HG03457 (cell line): ENCODE measurements around the gene ITGA7.
"Not testable (repeated sequence)": the region's sequence is repeated elsewhere in the genome, so short reads cannot be mapped to it uniquely, and the experiment has no call there.

Experiments used
- ATAC-seq: cut with Tn5 transposase; IDR thresholded peaks from one replicate; pipeline ENCODE4 v1.9.1; 2021; ENCODE audit warnings: moderate number of reproducible peaks; ENCODE audit not compliant: unreplicated experiment

The ITGA7 gene

DNA sequence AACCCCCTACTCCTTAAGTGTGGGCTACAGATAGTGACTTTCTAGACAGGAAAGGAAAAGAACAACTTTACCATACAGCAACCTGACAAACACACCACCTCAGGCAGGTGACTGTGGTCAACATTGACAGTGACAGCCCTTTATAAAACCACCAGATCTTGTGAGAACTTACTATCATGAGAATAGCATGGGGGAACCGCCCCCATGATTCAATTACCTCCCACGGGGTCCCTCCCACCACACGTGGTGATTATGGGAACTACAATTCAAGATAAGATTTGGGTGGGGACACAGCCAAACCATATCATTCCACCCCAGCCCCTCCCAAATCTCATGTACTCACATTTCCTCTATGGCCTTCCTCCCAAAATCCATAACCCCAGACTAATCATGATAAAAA lies 54.7 kb downstream of the ITGA7 start:
- no peak for ATAC-seq

DNA sequence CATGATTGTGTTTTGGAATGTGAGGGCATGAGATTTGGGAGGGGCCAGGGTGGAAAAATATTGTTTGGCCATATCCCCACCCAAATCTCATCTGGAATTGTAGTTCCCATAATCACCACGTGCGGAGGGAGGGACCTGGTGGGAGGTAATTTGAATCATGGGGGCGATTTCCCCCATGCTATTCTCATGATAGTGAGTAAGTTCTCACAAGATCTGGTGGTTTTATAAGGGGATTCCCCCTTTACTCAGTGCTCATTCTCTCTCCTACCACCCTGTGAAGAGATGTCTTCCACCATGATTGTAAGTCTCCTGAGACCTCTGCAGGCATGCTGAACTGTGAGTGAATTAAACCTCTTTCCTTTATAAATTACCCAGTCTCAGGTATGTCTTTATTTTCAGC lies 55.4 kb downstream of the ITGA7 start:
- no peak for ATAC-seq

- no peak for ATAC-seq
These were observed 56.4 kb downstream of the ITGA7 start for GRCh38 chr12:55651299-55651683.

- ATAC-seq = not testable (repeated sequence)
These were observed 56.9 kb downstream of the ITGA7 start for GRCh38 chr12:55650620-55651298.

DNA sequence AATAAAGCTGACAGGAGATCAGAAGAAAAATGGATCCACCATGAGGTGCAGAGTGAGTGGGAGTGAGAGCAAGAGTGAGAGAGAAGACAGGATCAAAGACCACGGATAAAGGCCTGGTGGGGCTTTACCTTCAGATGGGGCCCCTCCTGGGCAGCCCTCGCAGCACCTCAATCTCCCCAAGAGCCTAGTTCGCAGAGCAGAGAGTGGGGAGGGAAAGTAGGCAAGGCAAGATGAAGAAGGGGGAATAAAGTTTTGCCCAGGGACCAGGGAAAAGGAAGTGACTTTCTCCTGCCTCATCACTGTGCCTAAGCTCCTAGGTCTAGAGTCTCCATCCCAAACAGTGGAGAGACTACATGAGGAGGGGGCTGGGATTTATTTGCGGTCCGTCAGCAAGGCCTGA lies 60.7 kb downstream of the ITGA7 start:
- ATAC-seq = no peak

DNA sequence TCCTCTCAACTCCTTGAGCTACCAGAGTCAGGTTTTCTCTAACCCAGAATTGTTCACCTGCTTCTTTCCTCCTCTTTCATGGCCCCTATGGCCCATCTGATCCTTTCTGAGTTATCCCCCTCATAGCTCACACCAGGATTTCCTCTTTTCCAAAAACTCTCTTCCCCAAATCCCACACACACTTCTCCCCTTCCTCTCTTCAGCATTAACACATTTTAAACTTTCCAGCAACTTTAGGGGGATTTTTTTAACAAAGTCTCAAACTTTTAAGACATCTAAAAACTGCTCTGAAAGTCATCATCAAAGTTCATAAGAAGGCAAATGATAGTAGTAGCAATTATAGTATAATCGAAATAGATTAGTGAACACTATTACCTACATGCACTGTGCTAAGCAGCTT lies 63.1 kb downstream of the ITGA7 start:
- ATAC-seq = no peak

DNA sequence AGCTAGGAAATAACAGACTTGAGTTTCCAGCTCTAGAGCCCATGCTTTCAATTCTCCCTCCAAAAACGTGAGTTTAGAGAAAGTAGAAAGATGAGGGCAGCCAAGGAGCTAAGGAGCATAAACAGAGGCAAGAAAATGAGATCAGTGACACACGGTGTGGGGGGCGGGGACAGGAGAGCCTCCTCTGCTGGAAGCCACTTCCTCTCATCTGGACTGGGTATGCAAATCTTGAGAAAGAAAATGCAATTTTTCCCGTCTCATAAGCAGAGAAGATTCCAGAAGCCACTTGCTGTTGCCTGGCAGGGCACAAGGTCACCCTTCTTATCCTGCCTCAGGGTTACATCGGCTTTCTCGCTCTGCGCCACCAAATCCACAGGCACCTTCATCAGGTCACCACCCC lies 65.0 kb downstream of the ITGA7 start:
- ATAC-seq = no peak

DNA sequence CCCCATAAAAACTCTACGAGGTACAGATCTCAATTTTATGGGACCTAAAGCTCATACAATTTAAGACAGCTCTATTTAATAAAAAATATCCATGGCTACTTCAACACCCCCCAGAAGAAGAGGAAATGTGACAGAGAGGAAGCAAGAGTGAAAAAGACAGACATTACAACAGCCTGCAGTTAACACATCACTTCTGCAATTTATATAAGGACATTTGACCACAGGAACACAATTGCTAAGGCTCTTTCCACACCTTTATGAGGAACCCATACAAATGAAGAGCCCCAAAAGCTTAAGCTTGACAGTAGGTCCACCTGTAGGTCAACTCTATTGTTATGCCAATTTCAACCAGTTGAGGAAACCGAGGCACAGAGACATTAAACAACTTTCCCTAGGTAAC lies 65.4 kb downstream of the ITGA7 start:
- no peak for ATAC-seq

DNA sequence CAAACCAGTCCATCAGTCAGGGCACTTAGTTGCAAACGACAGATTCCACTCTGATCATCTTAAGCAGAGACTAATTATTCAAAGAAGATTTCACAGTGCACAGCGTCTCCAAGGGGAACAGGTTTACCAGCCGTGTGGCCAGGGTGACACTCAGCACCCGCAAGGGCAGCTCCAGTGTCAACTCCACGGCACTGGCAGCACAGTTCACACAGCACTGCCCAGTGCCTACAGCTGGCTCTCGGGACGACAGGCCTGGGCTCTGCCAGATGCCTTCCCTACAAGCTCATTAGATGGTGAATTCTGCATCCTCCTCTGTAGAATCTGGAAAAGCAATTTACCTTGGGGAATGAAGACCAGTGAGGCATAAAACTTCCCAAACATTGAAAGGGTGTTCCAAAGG lies 66.1 kb downstream of the ITGA7 start:
- ATAC-seq = no peak

DNA sequence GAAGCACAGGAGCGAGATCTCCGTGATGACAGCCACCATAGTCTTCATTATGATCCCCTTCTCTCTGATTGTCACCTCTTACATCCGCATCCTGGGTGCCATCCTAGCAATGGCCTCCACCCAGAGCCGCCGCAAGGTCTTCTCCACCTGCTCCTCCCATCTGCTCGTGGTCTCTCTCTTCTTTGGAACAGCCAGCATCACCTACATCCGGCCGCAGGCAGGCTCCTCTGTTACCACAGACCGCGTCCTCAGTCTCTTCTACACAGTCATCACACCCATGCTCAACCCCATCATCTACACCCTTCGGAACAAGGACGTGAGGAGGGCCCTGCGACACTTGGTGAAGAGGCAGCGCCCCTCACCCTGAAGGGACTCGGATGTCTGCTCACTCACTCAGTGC lies 70.2 kb downstream of the ITGA7 start:
- ATAC-seq = no peak

GRCh38 chr12:55636853-55637252 lies 70.9 kb downstream of the ITGA7 start, which contains the start of gene OR10P1:
Gene OR10P1 (plus strand): TSS chr12:55636892. CDS start chr12:55636892, 0 bp downstream.
- no peak for ATAC-seq

DNA sequence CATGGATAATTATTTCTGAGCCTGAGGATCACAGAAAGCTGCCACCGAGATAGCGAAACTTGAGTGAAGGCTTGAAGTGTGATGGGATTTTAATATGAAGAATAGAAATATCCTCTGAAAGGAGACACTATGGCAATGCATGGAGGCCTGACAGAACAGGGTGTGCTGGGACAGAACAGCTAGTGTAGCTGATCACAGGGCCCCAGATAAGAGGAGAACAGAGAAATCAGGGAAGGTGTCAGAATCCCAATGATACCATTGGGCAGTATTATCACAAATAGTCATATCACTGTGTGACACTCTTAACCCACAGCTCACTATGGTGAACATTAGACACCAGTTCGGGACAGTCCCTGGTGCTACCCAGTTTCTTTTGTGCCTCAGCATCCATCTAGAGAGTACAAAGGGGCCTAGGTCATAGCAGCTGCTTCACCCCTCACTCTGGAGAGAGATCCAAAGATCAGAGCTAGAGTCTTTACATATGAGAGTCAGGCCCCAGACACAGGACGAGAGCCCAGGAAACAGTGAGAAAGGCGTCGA lies 71.5 kb downstream of the ITGA7 start:
- ATAC-seq = no peak
